ENCODE results near the gene IL1RN. TPM values are rescaled to one million over a fixed set of nuclear protein-coding genes. Genes with fewer than 3 reads are reported as not detected.

IL1RN gene
- total and polyA plus RNA-seq, 2 of the 8 experiments (the other 6 are each of a cell fraction or from before 2014, with no cell fraction given) = not detected

DNA sequence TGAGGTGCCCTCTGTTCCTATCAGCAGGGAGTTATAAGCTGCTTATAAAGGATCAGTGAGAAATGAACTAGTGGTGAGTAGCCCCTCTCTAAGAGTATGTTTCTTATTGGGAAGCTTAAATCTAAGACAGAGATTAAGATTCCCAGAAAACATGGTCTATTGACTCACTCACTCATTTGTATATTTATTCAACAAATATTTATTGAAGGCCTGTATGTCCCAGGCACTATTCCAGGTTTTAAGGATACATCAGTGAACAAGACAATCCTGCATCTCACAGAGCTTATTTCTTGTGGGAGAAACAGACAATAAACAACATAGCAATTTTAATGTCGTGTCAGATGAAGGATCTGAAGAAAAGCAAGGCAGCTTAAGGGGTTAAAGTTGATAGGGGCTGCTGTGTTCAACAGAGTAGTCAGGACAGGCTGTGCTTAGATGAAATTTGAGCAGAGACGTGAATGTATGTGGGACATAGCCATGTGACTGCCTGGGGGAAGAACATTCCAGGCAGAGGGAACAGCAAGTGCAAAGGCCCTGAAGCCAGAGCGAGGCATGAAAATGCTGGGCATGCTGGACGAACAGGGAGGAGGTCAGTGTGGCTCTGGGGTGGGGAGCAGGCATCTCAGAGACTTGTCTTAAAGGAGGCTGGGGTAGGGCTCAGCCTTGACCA, 31.6 kb downstream of the IL1RN start:
- no peak overlapping the region for H2AK5ac ChIP-seq (ENCODE audit: low read depth, low read length)
- no peak overlapping the region for H4K5ac ChIP-seq (ENCODE audit: insufficient read length, low read depth, low read length)
- TF ChIP-seq ZNF274 (IDR thresholded peaks at IDR 0.05; ENCODE audit: borderline replicate concordance, extremely low read depth, low read length) (no peak), TAF7 (optimal IDR thresholded peaks at IDR 0.05; ENCODE audit: borderline replicate concordance, low read depth, low read length) (no peak), CTBP2 (IDR thresholded peaks at IDR 0.05; ENCODE audit: borderline replicate concordance, insufficient read depth, insufficient read length, low read length) (no peak), KDM5A (IDR thresholded peaks at IDR 0.05; ENCODE audit: low read length) (no peak), CBX5 (IDR thresholded peaks at IDR 0.05; ENCODE audit: low read depth, low read length) (no peak), POU5F1 (IDR thresholded peaks at IDR 0.05; ENCODE audit: low read depth, low read length) (no peak)
- no peak overlapping the region for H3K56ac ChIP-seq (replicated peaks; ENCODE audit: insufficient read length, low read depth, low read length)
- ChIA-PET CTCF (ENCODE audit: partially characterized antibody) (interaction anchor here (0.8 to 5.2 kb wide), 11 partner anchors 8 to 217 kb away, joined by 3 to 68 read pairs (median 4); partner anchors contain the start of gene PSD4), POLR2A (ENCODE audit: partially characterized antibody) (interaction anchor here (0.9 kb wide), 1 partner anchor 21 kb away, joined by 3 read pairs; no protein-coding TSS in a partner anchor)
- no peak overlapping the region for H3K18ac ChIP-seq (ENCODE audit: extremely low read depth, low read length)
- H4K8ac ChIP-seq (ENCODE audit: extremely low read depth, insufficient read depth, low read length) = no peak overlapping the region; the same call in 1 of the 2 replicates
- no peak overlapping the region for H3K27ac ChIP-seq (ENCODE audit: low read depth, low read length)
- no peak overlapping the region for H2BK120ac ChIP-seq (replicated peaks; ENCODE audit: low read depth, low read length)
- no peaks in the 10 kb centered on the region for H3K79me2 ChIP-seq (ENCODE audit: control insufficient read depth in 1 of 2, insufficient read depth in 2 of 2, low read length in 2 of 2)
- H3K36me3 ChIP-seq (ENCODE audit: control insufficient read depth in 2 of 4, insufficient read depth in 4 of 4, low read length in 3 of 4) = no peaks in the 10 kb centered on the region
- H3K4me3 ChIP-seq (ENCODE audit: extremely low read depth in 1 of 4, insufficient read depth in 2 of 4, low read depth in 3 of 4, low read length in 4 of 4) = no peak overlapping the region
- no peak overlapping the region for H2BK20ac ChIP-seq (ENCODE audit: low read length)
- H4K91ac ChIP-seq (replicated peaks; ENCODE audit: insufficient read length, low read length) = no peak overlapping the region
- peaks cover 1 to 10% (median 2%) of the 10 kb centered on the region in 4 experiments; a peak in 4 of 7 replicates for H3K4me1 ChIP-seq (replicated peaks in 1 of 4; ENCODE audit: control insufficient read depth in 3 of 4, insufficient read depth in 4 of 4, low read length in 3 of 4)
- no peak for FAIRE-seq
- H3K79me1 ChIP-seq (ENCODE audit: low read depth, low read length) = no peaks in the 10 kb centered on the region
- peak in 1 of 2 experiments; percentile 24 for DNase-seq (ENCODE audit: low read depth in 1 of 2, low spot score in 2 of 2)
- no peaks in the 10 kb centered on the region for H3K9me3 ChIP-seq (ENCODE audit: insufficient read depth in 2 of 2, low read depth in 1 of 2, low read length in 1 of 2)
- peaks cover 4% of the 10 kb centered on the region; the same call in 1 of the 2 replicates for H3K23me2 ChIP-seq (ENCODE audit: low read depth, low read length)
- H3K27me3 ChIP-seq (replicated peaks in 1 of 4; ENCODE audit: control insufficient read depth in 3 of 4, extremely low read depth in 1 of 4, insufficient read depth in 3 of 4, low read length in 3 of 4) = peaks cover 2 to 14% (median 10%) of the 10 kb centered on the region in 4 experiments
- 89% methylated on average over 4 of the region's 4 CpGs; no CpG with 5 or more reads in 1 of the 2 experiments for WGBS, 2 experiments (ENCODE audit: extremely low coverage in 1 of 2, insufficient coverage in 1 of 2, insufficient read length in 1 of 2, insufficient replicate concordance in 2 of 2, low coverage in 1 of 2, low lambda C conversion rate in 2 of 2, missing lambda C conversion rate in 1 of 2)
- H3K9ac ChIP-seq (replicated peaks in 1 of 4; ENCODE audit: extremely low read depth in 1 of 4, low read depth in 3 of 4, low read length in 3 of 4) = no peak overlapping the region
- H2BK15ac ChIP-seq (ENCODE audit: low read length) = 0 out of 2 replicates have a peak overlapping the region, but pooled peaks have one; percentile 46
- no peak overlapping the region for H3K4ac ChIP-seq (replicated peaks; ENCODE audit: insufficient read length, low read depth, low read length)
- H3K14ac ChIP-seq (ENCODE audit: insufficient read length) = no peak overlapping the region
- H3K4me2 ChIP-seq (ENCODE audit: insufficient read depth in 1 of 2, low read depth in 2 of 2, low read length in 2 of 2) = no peak overlapping the region
- H2AFZ ChIP-seq (ENCODE audit: low read length) = no peak overlapping the region
- H4K20me1 ChIP-seq (replicated peaks in 1 of 2; ENCODE audit: control insufficient read depth in 1 of 2, insufficient read depth in 2 of 2, low read length in 2 of 2) = no peaks in the 10 kb centered on the region
- H2BK12ac ChIP-seq (ENCODE audit: low read depth, low read length) = no peak overlapping the region
- H3K23ac ChIP-seq (ENCODE audit: insufficient read length) = no peak overlapping the region
- no peak overlapping the region for H2BK5ac ChIP-seq (ENCODE audit: low read depth, low read length)

All from H1 (cell line).